ENCODE results near the gene SNRPA1. TPM values are rescaled to one million over a fixed set of nuclear protein-coding genes. Genes with fewer than 3 reads are reported as not detected.

SNRPA1 gene
- total RNA-seq, 1 donor from 2014 or later = 79.5 TPM

GRCh38 chr15:101276501-101277037 is 18.5 kb downstream of the SNRPA1 start:
- no peaks in the 10 kb centered on the region for H3K27me3 ChIP-seq (ENCODE audit: insufficient read depth, low read length)
- H3K4me3 Mint-ChIP-seq (ENCODE audit: unreplicated experiment) = peak overlapping the region; percentile 100
- peaks cover 53% of the 10 kb centered on the region for H3K36me3 ChIP-seq (ENCODE audit: insufficient read depth, low read length)
- peaks cover 47% of the 10 kb centered on the region for H4K20me1 ChIP-seq (ENCODE audit: insufficient read depth, low read length)
- H3K9me3 Mint-ChIP-seq (ENCODE audit: unreplicated experiment) = no peaks in the 10 kb centered on the region
- peaks cover 16% of the 10 kb centered on the region for H3K36me3 Mint-ChIP-seq (ENCODE audit: low read depth, unreplicated experiment)
- peak; percentile 36 for TF ChIP-seq CTCF (IDR thresholded peaks at IDR 0.05; ENCODE audit: insufficient read depth, low read depth, low read length)
- TF ChIP-seq EZH2 (IDR thresholded peaks at IDR 0.05; ENCODE audit: insufficient read depth, low read length) = no peak
- H3K4me2 ChIP-seq (ENCODE audit: low read length) = peak overlapping the region; percentile 93
- H3K27ac Mint-ChIP-seq (ENCODE audit: unreplicated experiment) = peak overlapping the region; percentile 98
- H3K27ac ChIP-seq (ENCODE audit: low read depth, low read length) = peak overlapping the region; percentile 76
- H3K4me1 Mint-ChIP-seq (ENCODE audit: low read depth, unreplicated experiment) = peaks cover 6% of the 10 kb centered on the region
- no peak for FAIRE-seq
- peak overlapping the region; percentile 93 for H3K9ac ChIP-seq (ENCODE audit: low read length)
- no peaks in the 10 kb centered on the region for H3K9me3 ChIP-seq (ENCODE audit: insufficient read depth, low read depth, low read length)
- H3K79me2 ChIP-seq (ENCODE audit: insufficient read depth, low read length) = peaks cover 32% of the 10 kb centered on the region
- peak; percentile 34 for DNase-seq (ENCODE audit: low read depth)
- no peaks in the 10 kb centered on the region for H3K27me3 Mint-ChIP-seq (ENCODE audit: low read depth, unreplicated experiment)
- peak overlapping the region; percentile 43 for H2AFZ ChIP-seq (ENCODE audit: low read depth, low read length)
- H3K4me1 ChIP-seq (ENCODE audit: insufficient read depth, low read length) = peaks cover 10% of the 10 kb centered on the region
- H3K4me3 ChIP-seq (ENCODE audit: insufficient read depth, low read depth, low read length) = peak overlapping the region; percentile 94

DNA sequence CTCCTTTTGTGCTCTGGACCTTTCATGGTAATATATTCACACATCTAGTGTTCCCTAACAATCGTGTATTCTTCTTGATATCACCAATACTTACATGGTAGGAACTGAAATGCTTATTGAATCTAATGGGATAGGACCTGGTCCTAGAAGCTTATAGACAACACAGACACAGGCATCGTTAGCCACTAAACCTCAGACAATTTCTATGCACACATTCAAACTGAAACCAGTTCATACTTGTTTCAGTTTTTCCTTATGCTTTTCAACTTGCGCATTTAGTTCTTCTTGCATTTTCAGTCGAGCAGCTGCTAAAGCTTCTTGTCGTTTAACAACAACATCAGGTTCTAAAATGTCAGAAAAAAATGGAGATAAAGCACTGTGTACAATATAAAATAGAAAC is 20.0 kb downstream of the SNRPA1 start:
- no peak for FAIRE-seq
- Mint-ChIP-seq H3K9me3 (ENCODE audit: unreplicated experiment) (no peaks in the 10 kb centered on the region), H3K36me3 (ENCODE audit: low read depth, unreplicated experiment) (peaks cover 19% of the 10 kb centered on the region), H3K27me3 (ENCODE audit: low read depth, unreplicated experiment) (no peaks in the 10 kb centered on the region), H3K27ac (ENCODE audit: unreplicated experiment) (no peak overlapping the region), H3K4me3 (ENCODE audit: unreplicated experiment) (peak overlapping the region; percentile 100), H3K4me1 (ENCODE audit: low read depth, unreplicated experiment) (peaks cover 6% of the 10 kb centered on the region)
- Histone ChIP-seq H3K9me3 (ENCODE audit: insufficient read depth, low read depth, low read length) (no peaks in the 10 kb centered on the region), H3K36me3 (ENCODE audit: insufficient read depth, low read length) (peaks cover 55% of the 10 kb centered on the region), H3K4me3 (ENCODE audit: insufficient read depth, low read depth, low read length) (no peak overlapping the region), H3K27ac (ENCODE audit: low read depth, low read length) (no peak overlapping the region), H3K4me1 (ENCODE audit: insufficient read depth, low read length) (peaks cover 10% of the 10 kb centered on the region), H4K20me1 (ENCODE audit: insufficient read depth, low read length) (peaks cover 54% of the 10 kb centered on the region), H2AFZ (ENCODE audit: low read depth, low read length) (no peak overlapping the region), H3K4me2 (ENCODE audit: low read length) (no peak overlapping the region), H3K27me3 (ENCODE audit: insufficient read depth, low read length) (no peaks in the 10 kb centered on the region), H3K79me2 (ENCODE audit: insufficient read depth, low read length) (peaks cover 32% of the 10 kb centered on the region), H3K9ac (ENCODE audit: low read length) (no peak overlapping the region)
- no peak for DNase-seq (ENCODE audit: low read depth)
- TF ChIP-seq EZH2 (IDR thresholded peaks at IDR 0.05; ENCODE audit: insufficient read depth, low read length) = no peak
- no peak for TF ChIP-seq CTCF (IDR thresholded peaks at IDR 0.05; ENCODE audit: insufficient read depth, low read depth, low read length)

DNA sequence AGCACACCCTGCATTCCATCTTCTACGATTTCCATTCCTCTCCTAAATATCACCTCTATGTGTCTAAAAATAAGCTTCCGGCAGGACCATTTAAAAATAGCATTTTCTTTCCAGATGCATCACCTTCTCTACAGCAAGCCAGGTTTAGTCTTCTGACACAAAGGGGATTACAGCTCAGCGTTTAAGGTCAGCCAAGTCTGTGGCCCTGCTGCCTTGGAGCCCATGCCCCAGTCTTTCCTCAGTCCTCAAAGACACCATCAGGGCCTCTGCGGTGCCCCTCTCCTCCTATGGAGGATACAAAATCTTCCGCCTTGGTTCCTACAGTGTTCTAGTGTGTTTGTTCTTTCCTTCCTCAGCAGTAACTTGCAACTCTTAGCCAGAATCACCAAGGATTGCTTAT is 21.5 kb downstream of the SNRPA1 start:
- H3K4me2 ChIP-seq (ENCODE audit: low read length) = no peak overlapping the region
- no peak overlapping the region for H2AFZ ChIP-seq (ENCODE audit: low read depth, low read length)
- H3K4me1 ChIP-seq (ENCODE audit: insufficient read depth, low read length) = peaks cover 10% of the 10 kb centered on the region
- FAIRE-seq = no peak
- H4K20me1 ChIP-seq (ENCODE audit: insufficient read depth, low read length) = peaks cover 61% of the 10 kb centered on the region
- no peak overlapping the region for H3K9ac ChIP-seq (ENCODE audit: low read length)
- no peaks in the 10 kb centered on the region for H3K27me3 ChIP-seq (ENCODE audit: insufficient read depth, low read length)
- DNase-seq (ENCODE audit: low read depth) = no peak
- H3K79me2 ChIP-seq (ENCODE audit: insufficient read depth, low read length) = peaks cover 32% of the 10 kb centered on the region
- TF ChIP-seq EZH2 (IDR thresholded peaks at IDR 0.05; ENCODE audit: insufficient read depth, low read length) = no peak
- no peak for TF ChIP-seq CTCF (IDR thresholded peaks at IDR 0.05; ENCODE audit: insufficient read depth, low read depth, low read length)
- Mint-ChIP-seq H3K4me1 (ENCODE audit: low read depth, unreplicated experiment) (peaks cover 6% of the 10 kb centered on the region), H3K27ac (ENCODE audit: unreplicated experiment) (no peak overlapping the region), H3K9me3 (ENCODE audit: unreplicated experiment) (no peaks in the 10 kb centered on the region), H3K36me3 (ENCODE audit: low read depth, unreplicated experiment) (peaks cover 23% of the 10 kb centered on the region), H3K4me3 (ENCODE audit: unreplicated experiment) (no peak overlapping the region), H3K27me3 (ENCODE audit: low read depth, unreplicated experiment) (no peaks in the 10 kb centered on the region)
- no peaks in the 10 kb centered on the region for H3K9me3 ChIP-seq (ENCODE audit: insufficient read depth, low read depth, low read length)
- H3K4me3 ChIP-seq (ENCODE audit: insufficient read depth, low read depth, low read length) = no peak overlapping the region
- peaks cover 58% of the 10 kb centered on the region for H3K36me3 ChIP-seq (ENCODE audit: insufficient read depth, low read length)
- no peak overlapping the region for H3K27ac ChIP-seq (ENCODE audit: low read depth, low read length)

All from astrocyte (in vitro differentiated cells and primary cell).